ENCODE data around the gene NMT2.

The NMT2 gene

DNA sequence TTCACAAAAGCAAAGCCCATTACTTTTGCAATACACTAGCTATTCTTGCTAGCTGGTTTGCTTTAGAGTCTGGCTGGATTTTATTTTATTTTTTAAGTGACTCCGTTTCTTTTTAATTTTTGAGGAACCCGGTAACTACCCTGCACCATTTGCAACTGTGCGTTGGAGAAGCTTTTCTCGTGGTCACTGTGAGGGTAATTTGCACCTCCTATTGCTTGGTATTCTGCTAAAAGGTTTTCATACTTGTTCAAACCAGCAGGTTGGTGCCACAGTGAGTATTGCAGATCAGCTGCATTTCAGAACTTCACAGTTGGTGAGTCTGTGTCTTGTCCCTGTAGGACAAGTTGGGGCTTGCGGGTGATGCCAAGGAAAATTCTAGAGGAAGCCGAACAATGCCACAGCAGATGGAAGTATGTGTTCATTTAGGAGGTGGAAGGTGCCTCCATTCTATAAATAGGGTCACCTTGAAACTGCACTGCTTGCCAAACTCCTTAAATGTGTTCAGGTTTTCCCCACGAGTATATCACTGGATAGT, 3.9 kb upstream of the NMT2 start:
- Histone ChIP-seq H4K12ac (ENCODE audit: low read depth, low read length) (no peak overlapping the region), H3K36me3 (ENCODE audit: control insufficient read depth in 1 of 2, insufficient read depth in 2 of 2, low read length in 2 of 2) (no peaks in the 10 kb centered on the region), H2BK12ac (ENCODE audit: low read length) (no peak overlapping the region), H3K4me1 (ENCODE audit: control insufficient read depth in 1 of 2, insufficient read depth in 2 of 2, low read length in 2 of 2) (peaks cover 7 to 9% of the 10 kb centered on the region in 2 experiments), H3K14ac (ENCODE audit: low read length) (no peak overlapping the region), H4K8ac (ENCODE audit: low read depth, low read length) (no peak overlapping the region), H3K79me2 (ENCODE audit: control insufficient read depth, insufficient read depth, low read length, poor library complexity) (no peaks in the 10 kb centered on the region), H3K79me1 (ENCODE audit: low read length) (peaks cover 5% of the 10 kb centered on the region), H3K4ac (ENCODE audit: low read depth, low read length) (no peak overlapping the region), H3K18ac (ENCODE audit: low read length) (no peak overlapping the region), H3K23ac (ENCODE audit: low read length) (no peak overlapping the region), H3K9me3 (ENCODE audit: insufficient read depth, low read depth, low read length) (no peaks in the 10 kb centered on the region), H3K9ac (ENCODE audit: low read length) (no peak overlapping the region), H3K4me2 (ENCODE audit: low read length) (no peak overlapping the region), H2BK120ac (ENCODE audit: insufficient read depth, low read length, poor library complexity) (no peak overlapping the region), H3K27me3 (ENCODE audit: insufficient read depth, low read length) (no peaks in the 10 kb centered on the region), H3K4me3 (ENCODE audit: low read depth, low read length) (no peak overlapping the region), H2BK5ac (ENCODE audit: low read depth, low read length, poor library complexity) (no peak overlapping the region), H3K27ac (ENCODE audit: low read depth, low read length) (no peak overlapping the region), H4K91ac (ENCODE audit: low read depth, low read length) (no peak overlapping the region), H2AK5ac (ENCODE audit: low read length) (no peak overlapping the region), H2AFZ (ENCODE audit: insufficient read depth, low read length, poor library complexity) (no peak overlapping the region)
- no peak for DNase-seq
- WGBS (ENCODE audit: extremely low coverage, insufficient coverage, insufficient read length): no CpG with 5 or more reads among the region's 7 CpGs

DNA sequence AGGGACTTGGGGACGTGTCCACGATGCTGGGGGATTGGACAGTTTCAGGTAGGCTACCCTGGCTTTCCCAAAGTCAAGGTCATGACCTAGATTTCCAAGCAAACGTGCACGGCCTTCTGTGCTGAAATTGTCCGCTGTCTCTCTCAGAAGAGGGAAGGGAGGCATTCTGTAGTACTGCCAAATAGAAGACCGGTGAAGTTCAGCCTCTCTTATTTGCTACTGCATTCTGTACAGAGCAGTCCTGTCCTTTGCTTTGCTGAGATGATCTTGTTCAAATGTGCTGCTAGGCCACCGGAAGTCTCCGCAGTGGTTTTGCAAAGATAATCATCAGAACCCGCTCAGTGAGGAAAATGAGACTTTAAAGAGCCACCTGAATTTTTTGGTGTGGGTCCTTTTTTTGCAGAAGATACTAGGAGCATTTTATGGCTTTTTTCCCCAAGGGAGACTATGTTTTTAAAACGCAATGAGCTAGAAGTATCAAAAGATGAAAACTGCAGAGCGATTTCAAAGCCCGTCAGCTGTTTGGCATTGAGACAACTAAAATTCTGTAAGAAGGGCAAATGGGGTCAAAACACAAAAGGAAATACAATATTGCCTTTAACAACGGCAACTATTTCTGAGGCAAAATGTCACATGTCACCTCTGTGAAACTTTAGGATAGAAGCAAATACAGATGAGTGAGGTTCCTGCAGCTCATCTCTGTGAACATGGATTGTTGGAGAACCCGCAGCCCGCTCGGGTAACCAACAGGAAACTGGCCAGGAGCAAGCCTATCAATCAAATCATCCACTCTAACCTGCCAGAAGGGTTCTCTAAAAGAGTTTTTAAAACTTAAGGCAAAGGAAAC, 1.3 kb upstream of the NMT2 start:
- no peak overlapping the region for H2AK5ac ChIP-seq (ENCODE audit: low read length)
- no peak overlapping the region for H2AFZ ChIP-seq (ENCODE audit: insufficient read depth, low read length, poor library complexity)
- peak overlapping the region; percentile 13 for H2BK12ac ChIP-seq (ENCODE audit: low read length)
- H3K79me1 ChIP-seq (ENCODE audit: low read length): peaks cover 5% of the 10 kb centered on the region
- H2BK120ac ChIP-seq (ENCODE audit: insufficient read depth, low read length, poor library complexity): no peak overlapping the region
- no peaks in the 10 kb centered on the region for H3K27me3 ChIP-seq (ENCODE audit: insufficient read depth, low read length)
- no peak overlapping the region for H3K23ac ChIP-seq (ENCODE audit: low read length)
- no peak overlapping the region for H3K4me3 ChIP-seq (ENCODE audit: low read depth, low read length)
- DNase-seq: no peak
- no peak overlapping the region for H3K9ac ChIP-seq (ENCODE audit: low read length)
- H3K4ac ChIP-seq (ENCODE audit: low read depth, low read length): no peak overlapping the region
- H3K4me2 ChIP-seq (ENCODE audit: low read length): no peak overlapping the region
- H4K12ac ChIP-seq (ENCODE audit: low read depth, low read length): no peak overlapping the region
- no peaks in the 10 kb centered on the region for H3K79me2 ChIP-seq (ENCODE audit: control insufficient read depth, insufficient read depth, low read length, poor library complexity)
- no peak overlapping the region for H3K18ac ChIP-seq (ENCODE audit: low read length)
- no peak overlapping the region for H3K27ac ChIP-seq (ENCODE audit: low read depth, low read length)
- H3K4me1 ChIP-seq (ENCODE audit: control insufficient read depth in 1 of 2, insufficient read depth in 2 of 2, low read length in 2 of 2): peaks cover 7 to 10% of the 10 kb centered on the region in 2 experiments
- H3K36me3 ChIP-seq (ENCODE audit: control insufficient read depth in 1 of 2, insufficient read depth in 2 of 2, low read length in 2 of 2): no peaks in the 10 kb centered on the region
- peak overlapping the region; percentile 43 for H4K8ac ChIP-seq (ENCODE audit: low read depth, low read length)
- no peak overlapping the region for H2BK5ac ChIP-seq (ENCODE audit: low read depth, low read length, poor library complexity)
- H4K91ac ChIP-seq (ENCODE audit: low read depth, low read length): no peak overlapping the region
- no CpG with 5 or more reads among the region's 16 CpGs for WGBS (ENCODE audit: extremely low coverage, insufficient coverage, insufficient read length)
- H3K9me3 ChIP-seq (ENCODE audit: insufficient read depth, low read depth, low read length): no peaks in the 10 kb centered on the region
- no peak overlapping the region for H3K14ac ChIP-seq (ENCODE audit: low read length)

DNA sequence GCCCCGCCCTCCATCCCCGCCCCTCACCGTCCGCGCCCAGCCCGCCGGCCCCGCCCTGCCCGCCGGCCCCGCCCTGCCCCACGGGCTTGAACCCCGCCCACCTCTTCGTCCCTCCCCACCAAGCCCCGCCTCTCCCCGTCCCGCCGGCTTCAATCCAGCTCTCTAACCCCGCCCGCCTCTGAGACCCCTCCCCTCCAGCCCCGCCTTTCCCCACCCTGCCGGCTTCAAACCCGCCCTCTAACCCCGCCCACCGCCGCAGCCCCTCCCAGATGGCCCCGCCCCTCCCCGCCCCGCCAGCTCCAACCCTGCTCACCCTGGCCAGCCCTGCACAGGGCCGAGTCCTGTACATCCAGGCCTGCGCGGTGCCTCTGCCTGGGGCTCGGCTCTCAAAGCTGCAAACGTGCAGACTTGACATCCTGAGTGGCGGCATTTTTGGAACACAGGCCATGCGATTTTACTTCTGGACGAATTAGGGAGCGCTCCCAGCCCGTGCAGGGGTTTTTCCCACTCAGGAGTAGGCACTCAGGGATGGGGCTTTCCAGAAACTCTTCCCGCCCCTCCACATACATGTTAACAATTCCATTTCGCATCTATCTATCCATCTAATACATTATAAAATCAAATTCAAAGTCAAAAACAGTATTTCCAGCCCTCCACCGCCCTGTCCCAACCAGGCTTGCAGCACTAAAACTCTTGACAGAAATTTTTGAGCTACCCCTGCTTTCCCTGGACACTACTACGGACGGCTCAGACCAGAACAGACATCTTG, 477 bp upstream of the NMT2 start:
- Histone ChIP-seq H4K8ac (ENCODE audit: low read depth, low read length) (peak overlapping the region; percentile 43), H3K4me3 (ENCODE audit: low read depth, low read length) (no peak overlapping the region), H3K79me2 (ENCODE audit: control insufficient read depth, insufficient read depth, low read length, poor library complexity) (no peaks in the 10 kb centered on the region), H3K4ac (ENCODE audit: low read depth, low read length) (no peak overlapping the region), H4K12ac (ENCODE audit: low read depth, low read length) (no peak overlapping the region), H2BK120ac (ENCODE audit: insufficient read depth, low read length, poor library complexity) (no peak overlapping the region), H2BK12ac (ENCODE audit: low read length) (peak overlapping the region; percentile 13), H2AFZ (ENCODE audit: insufficient read depth, low read length, poor library complexity) (no peak overlapping the region), H3K9me3 (ENCODE audit: insufficient read depth, low read depth, low read length) (no peaks in the 10 kb centered on the region), H3K4me2 (ENCODE audit: low read length) (peak overlapping the region; percentile 56), H3K14ac (ENCODE audit: low read length) (no peak overlapping the region), H3K9ac (ENCODE audit: low read length) (no peak overlapping the region), H4K91ac (ENCODE audit: low read depth, low read length) (no peak overlapping the region), H3K23ac (ENCODE audit: low read length) (no peak overlapping the region), H2AK5ac (ENCODE audit: low read length) (no peak overlapping the region), H3K36me3 (ENCODE audit: control insufficient read depth in 1 of 2, insufficient read depth in 2 of 2, low read length in 2 of 2) (no peaks in the 10 kb centered on the region), H3K18ac (ENCODE audit: low read length) (no peak overlapping the region), H3K27ac (ENCODE audit: low read depth, low read length) (no peak overlapping the region), H2BK5ac (ENCODE audit: low read depth, low read length, poor library complexity) (no peak overlapping the region), H3K4me1 (ENCODE audit: control insufficient read depth in 1 of 2, insufficient read depth in 2 of 2, low read length in 2 of 2) (peaks cover 7 to 10% of the 10 kb centered on the region in 2 experiments), H3K27me3 (ENCODE audit: insufficient read depth, low read length) (no peaks in the 10 kb centered on the region), H3K79me1 (ENCODE audit: low read length) (peaks cover 5% of the 10 kb centered on the region)
- 100% methylated on average over 2 of the region's 44 CpGs for WGBS (ENCODE audit: extremely low coverage, insufficient coverage, insufficient read length)
- peak; percentile 90 to 91 for DNase-seq

DNA sequence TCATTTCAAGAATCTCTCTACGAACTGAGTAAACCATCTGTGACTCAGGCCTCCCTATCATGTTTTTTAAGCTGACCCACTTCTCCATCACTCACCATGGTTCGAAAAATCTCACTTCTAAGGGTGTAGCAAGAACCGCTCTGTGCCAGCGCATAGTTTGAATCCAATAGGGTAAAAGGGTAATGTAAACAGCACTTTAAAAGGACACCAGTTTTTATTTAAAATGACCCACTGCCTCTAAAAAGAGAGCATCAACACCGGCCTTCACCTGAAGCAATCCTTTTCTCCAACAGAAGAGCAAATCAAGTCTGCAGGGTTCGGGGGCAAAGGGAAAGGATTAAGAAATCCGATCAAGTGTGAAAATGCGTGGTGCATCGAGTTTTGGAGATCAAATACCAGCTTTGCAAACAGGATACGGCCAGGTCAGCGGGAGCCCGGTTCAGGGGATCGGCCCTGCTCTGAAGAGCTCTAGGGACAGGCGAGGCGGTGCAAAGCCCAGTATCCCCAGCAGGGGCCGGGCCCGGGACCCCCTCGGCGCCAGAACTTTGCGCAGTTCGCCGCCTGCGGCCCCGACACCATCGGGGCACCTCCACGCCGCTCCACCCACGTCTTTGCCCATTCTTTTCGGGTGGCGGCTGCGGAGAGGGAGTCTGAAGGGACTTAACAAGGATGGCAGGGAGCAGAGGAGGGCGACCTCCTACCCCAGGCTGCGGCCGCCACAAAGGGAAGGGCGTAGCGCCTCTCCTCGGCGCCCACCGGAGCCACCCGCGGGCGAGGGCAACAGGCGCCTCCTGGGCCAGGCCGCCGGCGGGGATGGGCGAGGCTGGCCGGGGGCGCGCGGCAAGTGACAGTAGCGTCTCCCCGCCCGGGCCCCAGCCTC, 842 bp downstream of the NMT2 start:
- peak overlapping the region; percentile 37 for H4K12ac ChIP-seq (ENCODE audit: low read depth, low read length)
- H3K4me3 ChIP-seq (ENCODE audit: low read depth, low read length): peak overlapping the region; percentile 96
- no peak overlapping the region for H3K27ac ChIP-seq (ENCODE audit: low read depth, low read length)
- no peaks in the 10 kb centered on the region for H3K79me2 ChIP-seq (ENCODE audit: control insufficient read depth, insufficient read depth, low read length, poor library complexity)
- peak overlapping the region; percentile 46 for H3K14ac ChIP-seq (ENCODE audit: low read length)
- H4K8ac ChIP-seq (ENCODE audit: low read depth, low read length): peak overlapping the region; percentile 49
- H3K4me2 ChIP-seq (ENCODE audit: low read length): peak overlapping the region; percentile 91
- no peaks in the 10 kb centered on the region for H3K9me3 ChIP-seq (ENCODE audit: insufficient read depth, low read depth, low read length)
- peak overlapping the region; percentile 56 for H3K18ac ChIP-seq (ENCODE audit: low read length)
- H3K4me1 ChIP-seq (ENCODE audit: control insufficient read depth in 1 of 2, insufficient read depth in 2 of 2, low read length in 2 of 2): peaks cover 7 to 10% of the 10 kb centered on the region in 2 experiments
- no peak overlapping the region for H2BK120ac ChIP-seq (ENCODE audit: insufficient read depth, low read length, poor library complexity)
- peak in 1 of 2 donors; percentile 24 for DNase-seq
- no peak overlapping the region for H2AK5ac ChIP-seq (ENCODE audit: low read length)
- H3K27me3 ChIP-seq (ENCODE audit: insufficient read depth, low read length): no peaks in the 10 kb centered on the region
- peak overlapping the region; percentile 28 for H2BK5ac ChIP-seq (ENCODE audit: low read depth, low read length, poor library complexity)
- peaks cover 5% of the 10 kb centered on the region for H3K79me1 ChIP-seq (ENCODE audit: low read length)
- no peak overlapping the region for H4K91ac ChIP-seq (ENCODE audit: low read depth, low read length)
- no peak overlapping the region for H2BK12ac ChIP-seq (ENCODE audit: low read length)
- no CpG with 5 or more reads among the region's 54 CpGs for WGBS (ENCODE audit: extremely low coverage, insufficient coverage, insufficient read length)
- H3K9ac ChIP-seq (ENCODE audit: low read length): peak overlapping the region; percentile 49
- no peak overlapping the region for H3K23ac ChIP-seq (ENCODE audit: low read length)
- no peak overlapping the region for H3K4ac ChIP-seq (ENCODE audit: low read depth, low read length)
- peak overlapping the region; percentile 80 for H2AFZ ChIP-seq (ENCODE audit: insufficient read depth, low read length, poor library complexity)
- H3K36me3 ChIP-seq (ENCODE audit: control insufficient read depth in 1 of 2, insufficient read depth in 2 of 2, low read length in 2 of 2): no peaks in the 10 kb centered on the region

Measured in trophoblast cell (in vitro differentiated cells and primary cell).